Common myeloid progenitor, CD34-positive (primary cell): ENCODE results near the gene ACTG1.

Experiments
- CTCF ChIA-PET: fragments of 350-600 bp; sonication (Branson Sonifier 250); formaldehyde crosslinking; loops from one replicate; lab custom pipeline; 2021; ENCODE audit warnings: antibody characterized with exemption; lab: Charles Lee
- POLR2A ChIA-PET: fragments of 350-600 bp; sonication (Branson Sonifier 250); formaldehyde crosslinking; loops from one replicate; lab custom pipeline; 2021; ENCODE audit warnings: antibody characterized with exemption; lab: Charles Lee
- DNase-seq, 3 donors: peaks; one replicate each; pipeline versions ENCODE4 v3.0.0 to v3.0.0-alpha.2; 2013
- H3K27ac ChIP-seq, 2 experiments: 1 replicate in 1 of 2; 2 replicates in 1 of 2; pipeline ENCODE4 v1.7.0; 2013; ENCODE audit warnings: inconsistent platforms in 2 of 2, low read length in 2 of 2, mild to moderate bottlenecking in 2 of 2, low read depth in 1 of 2, moderate library complexity in 1 of 2; ENCODE audit not compliant: severe bottlenecking in 2 of 2, insufficient read depth in 1 of 2, poor library complexity in 1 of 2
- H3K27me3 ChIP-seq, 5 experiments: replicated peaks in 2 of 5; 1 replicate in 3 of 5; 2 replicates in 2 of 5; pipeline versions ENCODE4 v1.6.1 to v1.7.0; 2013; ENCODE audit warnings: low read length in 4 of 5, mild to moderate bottlenecking in 2 of 5, moderate library complexity in 2 of 5, inconsistent platforms in 1 of 5; ENCODE audit not compliant: insufficient read depth in 5 of 5, control insufficient read depth in 4 of 5
- H3K36me3 ChIP-seq, 4 experiments: 1 replicate in 2 of 4; 2 replicates in 2 of 4; pipeline versions ENCODE4 v1.6.1 to v1.7.0; 2013; ENCODE audit warnings: low read length in 3 of 4, control low read depth in 1 of 4, mild to moderate bottlenecking in 1 of 4; ENCODE audit not compliant: control insufficient read depth in 4 of 4, insufficient read depth in 4 of 4
- H3K4me1 ChIP-seq, 4 experiments: 1 replicate in 3 of 4; 2 replicates in 1 of 4; pipeline versions ENCODE4 v1.6.1 to v1.7.1; 2013; ENCODE audit warnings: low read length in 3 of 4, mild to moderate bottlenecking in 3 of 4, control low read depth in 1 of 4, inconsistent platforms in 1 of 4, moderate library complexity in 1 of 4; ENCODE audit not compliant: control insufficient read depth in 4 of 4, insufficient read depth in 4 of 4; ENCODE audit errors: control extremely low read depth in 1 of 4
- H3K4me3 ChIP-seq, 7 experiments: 1 replicate in 4 of 7; 2 replicates in 3 of 7; pipeline versions ENCODE4 v1.5.1 to v1.7.0; 2013; ENCODE audit warnings: mild to moderate bottlenecking in 7 of 7, low read length in 6 of 7, moderate library complexity in 6 of 7, inconsistent platforms in 2 of 7, low read depth in 2 of 7, control low read depth in 1 of 7; ENCODE audit not compliant: insufficient read depth in 4 of 7, control insufficient read depth in 1 of 7; ENCODE audit errors: extremely low read depth in 1 of 7
- H3K9me3 ChIP-seq, 5 experiments: 1 replicate in 4 of 5; 2 replicates in 1 of 5; pipeline versions ENCODE4 v1.6.1 to v1.7.1; 2013; ENCODE audit warnings: low read length in 4 of 5, mild to moderate bottlenecking in 2 of 5, inconsistent platforms in 1 of 5, low read depth in 1 of 5, moderate library complexity in 1 of 5; ENCODE audit not compliant: control insufficient read depth in 4 of 5, insufficient read depth in 2 of 5; ENCODE audit errors: control extremely low read depth in 1 of 5
- WGBS: methylation state at CpG from one replicate; pipeline ENCODE4 v1.1.5; 2013; ENCODE audit not compliant: insufficient coverage; 5-methylcytosine and 5-hydroxymethylcytosine counted together

The ACTG1 gene

GRCh38 chr17:81517339-81518112 is 4.9 kb upstream of the ACTG1 start:
- ChIA-PET POLR2A (interaction anchor here (1.1 kb wide), 1 partner anchor 26 kb away, joined by 3 read pairs; no protein-coding TSS in a partner anchor), CTCF (interaction anchor here (0.9 to 1.9 kb wide), 4 partner anchors 11 to 77 kb away, joined by 3 to 6 read pairs (median 3); no protein-coding TSS in a partner anchor)
- DNase-seq, result no peak
- WGBS, result 86% methylated on average over 19 of the region's 24 CpGs
- Histone ChIP-seq H3K27ac (no peak overlapping the region), H3K4me3 (no peak overlapping the region), H3K36me3 (no peaks in the 10 kb centered on the region), H3K4me1 (peaks cover 0 to 49% (median 44%) of the 10 kb centered on the region in 4 experiments), H3K27me3 (peaks cover 0 to 8% (median 0%) of the 10 kb centered on the region in 5 experiments), H3K9me3 (no peaks in the 10 kb centered on the region)

- WGBS, result 81% methylated on average over 5 of the region's 9 CpGs
- ChIA-PET CTCF (interaction anchor here (1.2 to 1.9 kb wide), 3 partner anchors 27 to 77 kb away, joined by 3 to 6 read pairs (median 4); no protein-coding TSS in a partner anchor), POLR2A (interaction anchor here (1.0 kb wide), 1 partner anchor 34 kb away, joined by 3 read pairs; no protein-coding TSS in a partner anchor)
- Histone ChIP-seq H3K36me3 (peaks cover 0 to 1% (median 0%) of the 10 kb centered on the region in 4 experiments), H3K4me1 (peaks cover 0 to 51% (median 45%) of the 10 kb centered on the region in 4 experiments), H3K9me3 (no peaks in the 10 kb centered on the region), H3K27ac (no peak overlapping the region), H3K27me3 (peaks cover 0 to 8% (median 0%) of the 10 kb centered on the region in 5 experiments), H3K4me3 (no peak overlapping the region)
- DNase-seq, result no peak
Measured at GRCh38 chr17:81517009-81517338, 4.4 kb upstream of the ACTG1 start.

DNA sequence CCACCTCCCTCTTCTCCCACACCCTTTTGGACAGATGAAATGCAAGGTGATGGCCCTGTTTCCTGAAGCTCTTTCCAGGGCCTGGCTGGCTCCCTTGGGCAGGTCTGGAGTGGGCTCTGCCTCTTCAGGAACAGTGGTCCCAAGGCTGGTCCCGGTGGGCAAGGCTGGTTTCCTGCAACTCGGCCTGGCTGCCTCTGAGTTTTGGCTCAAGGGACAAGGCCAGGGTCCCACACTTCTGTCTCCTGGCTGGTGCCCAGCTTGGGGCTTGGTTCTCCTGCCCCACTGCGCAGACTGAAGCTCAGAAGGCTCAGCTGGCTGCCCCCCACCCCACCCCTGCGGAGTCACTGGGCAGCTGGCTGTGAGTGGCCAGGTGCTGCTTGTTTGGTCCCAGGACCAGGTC is 3.8 kb upstream of the ACTG1 start:
- Histone ChIP-seq H3K4me3 (no peak overlapping the region), H3K27ac (no peak overlapping the region), H3K9me3 (no peaks in the 10 kb centered on the region), H3K4me1 (peaks cover 0 to 56% (median 50%) of the 10 kb centered on the region in 4 experiments), H3K36me3 (peaks cover 0 to 6% (median 2%) of the 10 kb centered on the region in 4 experiments), H3K27me3 (peaks cover 0 to 8% (median 0%) of the 10 kb centered on the region in 5 experiments)
- DNase-seq, result no peak
- 92% methylated on average over 4 of the region's 4 CpGs for WGBS
- CTCF ChIA-PET, result interaction anchor here (0.8 to 1.2 kb wide), 2 partner anchors 17 to 27 kb away, joined by 3 to 4 read pairs; no protein-coding TSS in a partner anchor
- POLR2A ChIA-PET, result interaction anchor here (1.0 kb wide), 1 partner anchor 33 kb away, joined by 3 read pairs; no protein-coding TSS in a partner anchor

GRCh38 chr17:81515530-81516041 is 3.0 kb upstream of the ACTG1 start:
- Histone ChIP-seq H3K36me3 (peaks cover 0 to 15% (median 9%) of the 10 kb centered on the region in 4 experiments), H3K4me1 (peaks cover 0 to 64% (median 57%) of the 10 kb centered on the region in 4 experiments), H3K9me3 (no peaks in the 10 kb centered on the region), H3K27ac (no peak overlapping the region), H3K4me3 (peak overlapping the region in 6 of 7 experiments; percentile 53 to 91 (median 67)), H3K27me3 (peaks cover 0 to 8% (median 0%) of the 10 kb centered on the region in 5 experiments)
- ChIA-PET CTCF (interaction anchor here (0.6 to 1.2 kb wide), 2 partner anchors 8 to 26 kb away, joined by 3 to 4 read pairs; no protein-coding TSS in a partner anchor), POLR2A (interaction anchor here (1.0 kb wide), 1 partner anchor 33 kb away, joined by 3 read pairs; no protein-coding TSS in a partner anchor)
- no peak for DNase-seq
- WGBS, result 72% methylated on average over 14 of the region's 19 CpGs

DNA sequence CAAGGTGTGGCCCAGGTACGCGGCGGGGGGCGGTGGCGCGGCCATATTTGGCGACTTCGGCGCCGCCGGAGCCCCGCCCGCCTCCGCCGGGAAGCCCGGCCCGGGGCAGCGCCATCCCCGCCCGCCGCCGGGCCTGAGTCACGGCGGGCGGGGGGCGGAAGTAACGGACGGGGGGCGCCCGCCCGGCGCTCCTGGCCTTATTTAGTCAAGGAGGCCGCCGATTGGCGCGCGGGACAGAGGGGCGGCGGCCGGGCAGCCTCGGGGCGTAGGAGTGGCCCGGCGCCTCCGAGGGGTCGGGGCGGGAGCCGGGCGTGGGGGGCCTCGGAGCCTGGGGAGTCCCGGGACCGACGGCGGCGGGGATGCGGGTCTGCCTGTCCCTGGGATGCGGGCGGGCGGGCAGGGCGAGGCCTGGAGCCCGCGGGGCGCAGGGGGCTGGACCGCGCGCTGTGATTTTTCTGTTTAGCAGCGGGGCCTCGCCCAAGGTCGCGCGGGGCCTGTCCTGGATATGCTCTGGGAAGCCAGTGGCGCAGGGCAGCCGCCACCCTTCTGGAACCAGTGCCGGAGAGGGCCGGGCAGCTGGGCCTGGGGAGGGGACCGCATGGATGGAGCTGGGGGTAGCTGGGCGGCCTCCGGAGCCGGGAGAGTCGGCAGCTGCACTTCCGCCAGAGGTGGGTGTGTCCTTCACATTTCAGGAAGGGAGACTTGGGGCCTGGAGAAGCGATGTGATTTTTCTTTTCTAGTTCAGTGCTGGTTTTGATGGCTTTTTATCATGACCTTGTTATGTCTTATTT is 2.3 kb upstream of the ACTG1 start:
- peaks cover 0 to 8% (median 0%) of the 10 kb centered on the region in 5 experiments for H3K27me3 ChIP-seq
- peak overlapping the region; percentile 45 to 91 (median 66) for H3K4me3 ChIP-seq
- peak in 2 of 3 donors; percentile 68 to 78 for DNase-seq
- H3K36me3 ChIP-seq, result peaks cover 0 to 22% (median 14%) of the 10 kb centered on the region in 4 experiments
- peak overlapping the region in 1 of 2 experiments; percentile 66 for H3K27ac ChIP-seq
- ChIA-PET CTCF (interaction anchor here (0.6 kb wide), 1 partner anchor 8 kb away, joined by 3 read pairs; no protein-coding TSS in a partner anchor), POLR2A (interaction anchor here (1.2 to 1.4 kb wide), 2 partner anchors 12 to 25 kb away, joined by 3 to 4 read pairs; no protein-coding TSS in a partner anchor)
- peaks cover 4 to 68% (median 62%) of the 10 kb centered on the region in 4 experiments for H3K4me1 ChIP-seq
- H3K9me3 ChIP-seq, result no peaks in the 10 kb centered on the region
- WGBS, result 0% methylated on average over 55 of the region's 82 CpGs

DNA sequence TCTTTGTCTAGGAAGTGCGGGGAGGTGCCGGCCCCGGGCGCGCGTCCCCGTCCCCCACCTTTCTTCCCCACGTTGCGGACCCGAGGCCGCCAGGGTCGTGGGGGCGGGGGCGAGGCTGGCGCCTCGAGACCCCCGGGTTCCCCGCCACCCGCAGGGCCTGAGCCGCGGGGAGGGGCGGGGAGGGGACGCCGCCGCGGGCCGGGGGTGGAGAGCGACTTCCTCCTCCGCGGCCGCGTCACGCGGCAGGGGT is 1.8 kb upstream of the ACTG1 start:
- H3K4me3 ChIP-seq, result peak overlapping the region; percentile 29 to 91 (median 66)
- H3K27ac ChIP-seq, result peak overlapping the region in 1 of 2 experiments; percentile 66
- WGBS, result 0% methylated on average over 3 of the region's 34 CpGs
- H3K27me3 ChIP-seq, result peaks cover 0 to 8% (median 0%) of the 10 kb centered on the region in 5 experiments
- no peak for DNase-seq
- H3K36me3 ChIP-seq, result peaks cover 0 to 27% (median 16%) of the 10 kb centered on the region in 4 experiments
- peaks cover 4 to 68% (median 62%) of the 10 kb centered on the region in 4 experiments for H3K4me1 ChIP-seq
- ChIA-PET POLR2A (interaction anchor here (1.0 to 2.8 kb wide), 4 partner anchors 9 to 120 kb away, joined by 3 to 10 read pairs (median 4); partner anchors contain the start of gene BAHCC1), CTCF (no interaction called here)
- no peaks in the 10 kb centered on the region for H3K9me3 ChIP-seq
